HCT116 (cell line): ENCODE measurements around the gene CCDC39. TPM values are rescaled to one million over a fixed set of nuclear protein-coding genes. Genes with fewer than 3 reads are reported as not detected.

Experiments used
- ATAC-seq: fragments of 200-7000 bp; cut with Tn5 transposase; 2 replicates; pipeline ENCODE4 v1.9.1; 2020; ENCODE audit warnings: mild to moderate bottlenecking, moderate library complexity
- BruUV-seq: library from RNA; stranded (reverse); fragments of 400-500 nt; replicated peaks from 2 replicates; lab custom pipeline; 2021; lab: Mats Ljungman, UMichigan
- CTCF ChIA-PET: fragments of 300-600 bp; sonication (Branson Sonifier 250); formaldehyde crosslinking; loops from one replicate; lab custom pipeline; 2021; ENCODE audit warnings: antibody characterized with exemption; lab: Charles Lee
- POLR2A ChIA-PET: fragments of 300-600, 350-600 bp; sonication (Branson Sonifier 250); formaldehyde crosslinking; loops from one replicate; lab custom pipeline; 2021; ENCODE audit warnings: antibody characterized with exemption; lab: Charles Lee
- RAD21 ChIA-PET, 2 experiments: fragments of 300-600 bp; sonication (Branson Sonifier 250); formaldehyde crosslinking; loops; one replicate each; lab custom pipeline; 2023; ENCODE audit warnings: low total read pairs in 2 of 2; ENCODE audit not compliant: uncharacterized antibody in 2 of 2, unreplicated experiment in 2 of 2, low non-redundant PET in 1 of 2; lab: Charles Lee
- DNase-seq: peaks from one replicate; pipeline ENCODE4 v3.0.0-alpha.2; 2010; ENCODE audit warnings: low read depth, low spot score
- H2AFZ ChIP-seq: fragments of 200-600 bp; shearing (Covaris generic), sonication (generic); 2 replicates; pipeline ENCODE4 v1.6.1; 2017; ENCODE audit warnings: low read depth, mixed run types, mixed read lengths, antibody characterized with exemption, low read length; ENCODE audit not compliant: poor library complexity, severe bottlenecking
- H3K27ac ChIP-seq: 2 replicates; pipeline ENCODE4 v1.5.1; 2012; ENCODE audit warnings: low read depth, low read length
- H3K27me3 ChIP-seq: fragments of 200-600 bp; sonication (generic); 2 replicates; pipeline ENCODE4 v1.6.1; 2016; ENCODE audit warnings: mixed run types, low read length, mixed read lengths; ENCODE audit not compliant: insufficient read depth
- H3K36me3 ChIP-seq, 2 experiments: fragments of 200-500 bp in 1 of 2; fragments of 200-600 bp in 1 of 2; sonication (Bioruptor generic) in 1 of 2; sonication (generic) in 1 of 2; 2 replicates each; pipeline versions ENCODE4 v1.5.1 to v1.6.1; 2014 to 2016; ENCODE audit warnings: low read length in 2 of 2, inconsistent platforms in 1 of 2, mixed read lengths in 1 of 2, mixed run types in 1 of 2; ENCODE audit not compliant: insufficient read depth in 2 of 2, control insufficient read depth in 1 of 2
- H3K4me1 ChIP-seq, 2 experiments: fragments of 200-600 bp in 1 of 2; sonication (generic) in 1 of 2; 2 replicates each; pipeline versions ENCODE4 v1.5.1 to v1.6.1; 2012 to 2017; ENCODE audit warnings: low read length in 2 of 2, inconsistent platforms in 1 of 2, mild to moderate bottlenecking in 1 of 2, mixed read lengths in 1 of 2, mixed run types in 1 of 2, moderate library complexity in 1 of 2; ENCODE audit not compliant: insufficient read depth in 2 of 2, control insufficient read depth in 1 of 2
- H3K4me2 ChIP-seq: fragments of 200-600 bp; sonication (generic); 2 replicates; pipeline ENCODE4 v1.6.1; 2017; ENCODE audit warnings: mixed run types, low read length, mixed read lengths
- H3K4me3 ChIP-seq, 2 experiments: fragments of 200-600 bp in 1 of 2; sonication (generic) in 1 of 2; replicated peaks in 1 of 2; 2 replicates each; pipeline ENCODE4 v1.5.1; 2011 to 2016; ENCODE audit warnings: low read length in 2 of 2, control low read depth in 1 of 2, low read depth in 1 of 2, mild to moderate bottlenecking in 1 of 2, mixed read lengths in 1 of 2, mixed run types in 1 of 2
- H3K79me2 ChIP-seq: fragments of 200-600 bp; sonication (generic); 2 replicates; pipeline ENCODE4 v1.6.1; 2017; ENCODE audit warnings: mild to moderate bottlenecking, mixed run types, low read length, moderate library complexity, mixed read lengths; ENCODE audit not compliant: insufficient read depth
- H3K9ac ChIP-seq: fragments of 200-600 bp; sonication (generic); 2 replicates; pipeline ENCODE4 v1.6.1; 2016; ENCODE audit warnings: low read length, mixed read lengths
- H3K9me2 ChIP-seq: fragments of 200-600 bp; sonication (generic), shearing (Covaris generic); 2 replicates; pipeline ENCODE4 v1.6.1; 2017; ENCODE audit warnings: mixed run types, mild to moderate bottlenecking, moderate library complexity; ENCODE audit not compliant: insufficient read depth
- H3K9me3 ChIP-seq, 2 experiments: fragments of 200-500 bp in 1 of 2; fragments of 200-600 bp in 1 of 2; sonication (Bioruptor generic) in 1 of 2; sonication (generic) in 1 of 2; 2 replicates each; pipeline ENCODE4 v1.6.1; 2014 to 2017; ENCODE audit warnings: low read length in 2 of 2, mixed read lengths in 2 of 2, inconsistent platforms in 1 of 2, low read depth in 1 of 2, mild to moderate bottlenecking in 1 of 2, mixed run types in 1 of 2, moderate library complexity in 1 of 2; ENCODE audit not compliant: control insufficient read depth in 1 of 2, insufficient read depth in 1 of 2
- H4K20me1 ChIP-seq: fragments of 200-600 bp; sonication (generic), shearing (Covaris generic); 2 replicates; pipeline ENCODE4 v1.6.1; 2017; ENCODE audit warnings: mixed run types, mild to moderate bottlenecking, moderate library complexity; ENCODE audit not compliant: insufficient read depth
- ATF3 ChIP-seq: IDR thresholded peaks from 2 replicates; pipeline ENCODE4 v1.6.1; 2012
- CBX3 ChIP-seq: IDR thresholded peaks from 2 replicates; pipeline ENCODE4 v1.6.1; 2012; ENCODE audit warnings: low read depth
- CEBPB ChIP-seq: IDR thresholded peaks from 2 replicates; pipeline ENCODE4 v1.6.1; 2012; ENCODE audit warnings: low read depth
- CTCF ChIP-seq, 3 experiments: fragments of 200-600 bp in 1 of 3; sonication (generic) in 1 of 3; IDR thresholded peaks in 2 of 3; conservative IDR thresholded peaks in 1 of 3; 2 replicates each; pipeline ENCODE4 v1.5.1; 2012 to 2017; ENCODE audit warnings: low read depth in 2 of 3, low read length in 2 of 3, antibody characterized with exemption in 1 of 3, borderline replicate concordance in 1 of 3, control low read depth in 1 of 3, mild to moderate bottlenecking in 1 of 3, mixed read lengths in 1 of 3, mixed run types in 1 of 3, moderate library complexity in 1 of 3; ENCODE audit not compliant: insufficient read depth in 1 of 3
- EZH2 ChIP-seq: fragments of 200-600 bp; sonication (generic); IDR thresholded peaks from 2 replicates; pipeline ENCODE4 v1.6.1; 2017; ENCODE audit warnings: antibody characterized with exemption, mixed run types
- EZH2phosphoT487 ChIP-seq: fragments of 200-600 bp; IDR thresholded peaks from 2 replicates; pipeline ENCODE4 v1.6.1; 2018; ENCODE audit warnings: antibody characterized with exemption, borderline replicate concordance
- FOSL1 ChIP-seq: IDR thresholded peaks from 2 replicates; pipeline ENCODE4 v1.6.1; 2012; ENCODE audit warnings: low read depth
- JUND ChIP-seq: IDR thresholded peaks from 2 replicates; pipeline ENCODE4 v1.6.1; 2012
- POLR2A ChIP-seq: IDR thresholded peaks from 2 replicates; pipeline ENCODE4 v1.7.0; 2011; ENCODE audit warnings: borderline replicate concordance; ENCODE audit not compliant: insufficient read depth, insufficient read length; ENCODE audit errors: extremely low read depth
- POLR2AphosphoS5 ChIP-seq: IDR thresholded peaks from 2 replicates; pipeline ENCODE4 v1.6.1; 2011; ENCODE audit warnings: mild to moderate bottlenecking, low read depth, low read length, moderate library complexity
- RAD21 ChIP-seq: IDR thresholded peaks from 2 replicates; pipeline ENCODE4 v1.6.1; 2012; ENCODE audit warnings: low read depth, mild to moderate bottlenecking
- REST ChIP-seq: IDR thresholded peaks from 2 replicates; pipeline ENCODE4 v1.6.1; 2012; ENCODE audit warnings: low read depth
- SIN3A ChIP-seq: IDR thresholded peaks from 2 replicates; pipeline ENCODE4 v1.6.1; 2012; ENCODE audit warnings: low read depth
- SRF ChIP-seq: IDR thresholded peaks from 2 replicates; pipeline ENCODE4 v1.6.1; 2012; ENCODE audit warnings: low read depth
- TCF7L2 ChIP-seq: IDR thresholded peaks from 2 replicates; pipeline ENCODE4 v1.7.0; 2011; ENCODE audit warnings: borderline replicate concordance, inconsistent platforms; ENCODE audit not compliant: insufficient read depth, insufficient read length; ENCODE audit errors: extremely low read depth
- ZBTB33 ChIP-seq: IDR thresholded peaks from 2 replicates; pipeline ENCODE4 v1.6.1; 2011; ENCODE audit warnings: mild to moderate bottlenecking, low read length, moderate library complexity; ENCODE audit not compliant: insufficient replicate concordance; ENCODE audit errors: extremely low read depth
- ZFX ChIP-seq: fragments of 450-650 bp; IDR thresholded peaks from 2 replicates; pipeline ENCODE4 v1.6.1; 2017
- ZNF274 ChIP-seq: fragments of 200-500 bp; sonication (Bioruptor generic); IDR thresholded peaks from 2 replicates; pipeline ENCODE4 v1.6.1; 2014; ENCODE audit warnings: mild to moderate bottlenecking, low read depth, low read length, inconsistent platforms
- intact Hi-C: fragments of 100-400 bp; cut with micrococcal nuclease; formaldehyde crosslinking; loops from 2 replicates; pipeline ENCODE4 v1.10.0; 2022
- total RNA-seq: library from RNA; stranded (reverse); gene quantifications from one replicate; pipeline ENCODE4 v1.2.1, GENCODE V29; 2021; ENCODE audit not compliant: unreplicated experiment

Gene CCDC39
- total RNA-seq, 1 experiment from 2014 or later: not detected

- intact Hi-C loops: no loop called here
- ATAC-seq: no peak
These were observed 4.5 kb upstream of the CCDC39 start for GRCh38 chr3:180683816-180684215.

More at GRCh38 chr3:180683816-180684215, 4.5 kb upstream of the CCDC39 start:
- DNase-seq: no peak
- RAD21 ChIA-PET: no interaction called here
- CTCF ChIA-PET: no interaction called here
- no peaks in the 10 kb centered on the region for H3K9me3 ChIP-seq
- POLR2A ChIA-PET: no interaction called here
- no TSS peak for BruUV-seq
- H3K4me3 ChIP-seq: no peak overlapping the region
- no peak overlapping the region for H2AFZ ChIP-seq
- TF ChIP-seq RAD21 (no peak), ATF3 (no peak), ZFX (no peak), ZBTB33 (no peak), ZNF274 (no peak), SRF (no peak), JUND (no peak), EZH2phosphoT487 (no peak), EZH2 (no peak), CTCF (IDR thresholded peaks at IDR 0.05 in 2 of 3, conservative IDR thresholded peaks at IDR 0.05 in 1 of 3; ENCODE audit: borderline replicate concordance in 1 of 3, insufficient read depth in 1 of 3, low read depth in 2 of 3, low read length in 2 of 3) (no peak), CEBPB (no peak), FOSL1 (no peak), CBX3 (no peak), POLR2AphosphoS5 (no peak), REST (no peak), SIN3A (no peak), POLR2A (no peak), TCF7L2 (no peak)
- TF ChIP-seq, all 23 proteins: peak for 0
- H3K9ac ChIP-seq: no peak overlapping the region
- no peak overlapping the region for H3K27ac ChIP-seq
- H3K4me2 ChIP-seq: no peak overlapping the region
- no peaks in the 10 kb centered on the region for H3K36me3 ChIP-seq
- H4K20me1 ChIP-seq: no peaks in the 10 kb centered on the region
- peaks cover 40% of the 10 kb centered on the region for H3K27me3 ChIP-seq
- peaks cover 0 to 8% of the 10 kb centered on the region in 2 experiments; a peak in 2 of 4 replicates for H3K4me1 ChIP-seq
- H3K9me2 ChIP-seq: no peaks in the 10 kb centered on the region
- H3K79me2 ChIP-seq: no peaks in the 10 kb centered on the region
